DOHH2 (cell line): ENCODE data around the gene ADAM10.

Experiments used
- CTCF ChIP-seq: fragments of 200-600 bp; sonication (generic); IDR thresholded peaks from one replicate; pipeline ENCODE4 v1.5.1; 2014; ENCODE audit warnings: antibody characterized with exemption, mild to moderate bottlenecking, low read depth, low read length; ENCODE audit not compliant: poor library complexity, severe bottlenecking
- EZH2phosphoT487 ChIP-seq: fragments of 200-600 bp; sonication (generic); IDR thresholded peaks from 2 replicates; pipeline ENCODE4 v1.6.1; 2017; ENCODE audit warnings: borderline replicate concordance, mild to moderate bottlenecking, antibody characterized with exemption, low read length, moderate library complexity, mixed read lengths

GRCh38 chr15:58627046-58627445 lies 122.5 kb downstream of the ADAM10 start:
- TF ChIP-seq CTCF (no peak), EZH2phosphoT487 (no peak)
